Keratinocyte (primary cell): ENCODE measurements around the gene DCST2. TPM values are rescaled to one million over a fixed set of nuclear protein-coding genes. Genes with fewer than 3 reads are reported as not detected.
A peak's percentile ranks its signal among the peaks of the same experiment; 100 is the strongest.

Experiments
- DNase-seq: peaks from one replicate; pipeline ENCODE4 v3.0.0-alpha.2; 2011; ENCODE audit warnings: low read depth, missing footprints, low spot score
- FAIRE-seq: peaks from 2 replicates; lab custom pipeline; 2011; peaks lifted over from hg19 to GRCh38; lab: Jason Lieb, UNC
- H2AFZ ChIP-seq: 2 replicates; pipeline ENCODE4 v1.6.0; 2012; ENCODE audit warnings: low read length, control low read depth, inconsistent platforms; ENCODE audit not compliant: control insufficient read depth
- H3K27ac ChIP-seq: 2 replicates; pipeline ENCODE4 v1.5.1; 2011; ENCODE audit warnings: low read length; ENCODE audit not compliant: control insufficient read depth, insufficient read depth
- H3K27me3 ChIP-seq: 3 replicates; pipeline ENCODE4 v1.6.0; 2011; ENCODE audit warnings: low read length; ENCODE audit not compliant: control insufficient read depth, insufficient read depth; ENCODE audit errors: extremely low read depth
- H3K36me3 ChIP-seq, 2 experiments: 2 replicates in 1 of 2; 3 replicates in 1 of 2; pipeline ENCODE4 v1.5.1; 2011; ENCODE audit warnings: low read length in 2 of 2, mild to moderate bottlenecking in 1 of 2; ENCODE audit not compliant: control insufficient read depth in 2 of 2, insufficient read depth in 2 of 2; ENCODE audit errors: extremely low read depth in 1 of 2
- H3K4me1 ChIP-seq: 3 replicates; pipeline ENCODE4 v1.5.1; 2011; ENCODE audit warnings: low read length; ENCODE audit not compliant: control insufficient read depth, insufficient read depth; ENCODE audit errors: extremely low read depth
- H3K4me2 ChIP-seq: 3 replicates; pipeline ENCODE4 v1.6.0; 2011; ENCODE audit warnings: low read depth, low read length; ENCODE audit not compliant: control insufficient read depth, insufficient read depth; ENCODE audit errors: extremely low read depth
- H3K4me3 ChIP-seq, 3 experiments: fragments of 200-600 bp in 1 of 3; sonication (generic) in 1 of 3; 2 replicates in 2 of 3; 3 replicates in 1 of 3; pipeline ENCODE4 v1.5.1; 2011 to 2016; ENCODE audit warnings: low read length in 3 of 3, mild to moderate bottlenecking in 3 of 3, control low read depth in 2 of 3, inconsistent platforms in 1 of 3, low read depth in 1 of 3, mixed read lengths in 1 of 3, mixed run types in 1 of 3, moderate library complexity in 1 of 3; ENCODE audit not compliant: control insufficient read depth in 2 of 3, insufficient read depth in 2 of 3; ENCODE audit errors: extremely low read depth in 1 of 3
- H3K79me2 ChIP-seq: 2 replicates; pipeline ENCODE4 v1.6.0; 2012; ENCODE audit warnings: low read length; ENCODE audit not compliant: control insufficient read depth, insufficient read depth
- H3K9ac ChIP-seq: 3 replicates; pipeline ENCODE4 v1.6.0; 2011; ENCODE audit warnings: low read length; ENCODE audit not compliant: control insufficient read depth, insufficient read depth; ENCODE audit errors: extremely low read depth
- H3K9me1 ChIP-seq: 3 replicates; pipeline ENCODE4 v1.6.0; 2011; ENCODE audit warnings: low read length; ENCODE audit not compliant: control insufficient read depth, insufficient read depth; ENCODE audit errors: extremely low read depth
- H3K9me3 ChIP-seq: 2 replicates; pipeline ENCODE4 v1.5.1; 2012; ENCODE audit warnings: low read depth, low read length; ENCODE audit not compliant: control insufficient read depth
- H4K20me1 ChIP-seq: 3 replicates; pipeline ENCODE4 v1.6.0; 2011; ENCODE audit warnings: low read length; ENCODE audit not compliant: control insufficient read depth, insufficient read depth; ENCODE audit errors: extremely low read depth
- CTCF ChIP-seq, 3 experiments: IDR thresholded peaks in 1 of 3; conservative IDR thresholded peaks in 1 of 3; optimal IDR thresholded peaks in 1 of 3; 2 replicates in 2 of 3; 3 replicates in 1 of 3; pipeline versions ENCODE3 to v1.5.1; 2011; ENCODE audit warnings: low read length in 3 of 3, mild to moderate bottlenecking in 3 of 3, moderate library complexity in 2 of 3, control low read depth in 1 of 3, inconsistent platforms in 1 of 3; ENCODE audit not compliant: insufficient read depth in 2 of 3; ENCODE audit errors: extremely low read depth in 1 of 3
- EZH2 ChIP-seq: IDR thresholded peaks from one replicate; pipeline ENCODE4 v1.6.1; 2012; ENCODE audit warnings: inconsistent platforms, mild to moderate bottlenecking, low read length, moderate library complexity
- dilution Hi-C: fragments of 300-500 bp; cut with MboI; formaldehyde crosslinking; loops from one replicate; pipeline ENCODE4 v1.7.0; 2020; ENCODE audit warnings: low sequenced_read_pairs; ENCODE audit not compliant: extremely low pct_ligation_motif_present
- polyA plus RNA-seq, 5 experiments: library from polyadenylated mRNA; depleted of rRNA in 3 of 5; stranded (reverse) in 3 of 5; stranded (forward) in 1 of 5; unstranded in 1 of 5; fragments of >200 nt; gene quantifications; 1 replicate in 1 of 5; 2 replicates in 3 of 5; 3 replicates in 1 of 5; pipeline versions ENCODE4 v1.2.1 to v1.2.3, GENCODE V29; 2011 to 2012; ENCODE audit warnings: missing spikeins in 2 of 5, low read depth in 1 of 5, low replicate concordance in 1 of 5

The DCST2 gene
- polyA plus RNA-seq, 1 donor (not counting 4 experiments of a cell fraction or from before 2014, with no cell fraction given), result 0.14 TPM

- peak overlapping the region; percentile 89 for H3K9ac ChIP-seq
- no peaks in the 10 kb centered on the region for H3K9me1 ChIP-seq
- H3K27me3 ChIP-seq, result no peaks in the 10 kb centered on the region
- DNase-seq (no peak), FAIRE-seq (peak; percentile 49)
- peak overlapping the region; percentile 76 for H3K27ac ChIP-seq
- peaks cover 1 to 18% of the 10 kb centered on the region in 2 experiments for H3K36me3 ChIP-seq
- no peak overlapping the region for H2AFZ ChIP-seq
- dilution Hi-C loops, result no loop called here
- H3K4me3 ChIP-seq, result peak overlapping the region; percentile 2 to 99 (median 81)
- H3K4me1 ChIP-seq, result peaks cover 60% of the 10 kb centered on the region
- no peaks in the 10 kb centered on the region for H3K9me3 ChIP-seq
- H3K79me2 ChIP-seq, result peaks cover 71% of the 10 kb centered on the region
- H4K20me1 ChIP-seq, result no peaks in the 10 kb centered on the region
- peak overlapping the region; percentile 92 for H3K4me2 ChIP-seq
- TF ChIP-seq CTCF (optimal IDR thresholded peaks at IDR 0.05 in 1 of 3, IDR thresholded peaks at IDR 0.05 in 1 of 3, conservative IDR thresholded peaks at IDR 0.05 in 1 of 3; ENCODE audit: extremely low read depth in 1 of 3, insufficient read depth in 2 of 3, low read length in 3 of 3) (no peak), EZH2 (no peak)
Measured at GRCh38 chr1:155005076-155006011, 28.2 kb downstream of the DCST2 start.

- no peaks in the 10 kb centered on the region for H3K9me1 ChIP-seq
- dilution Hi-C loops, result no loop called here
- H3K4me3 ChIP-seq, result peak overlapping the region; percentile 81 to 99 (median 81)
- DNase-seq, result no peak
- no peaks in the 10 kb centered on the region for H4K20me1 ChIP-seq
- H3K27ac ChIP-seq, result peak overlapping the region; percentile 76
- peaks cover 63% of the 10 kb centered on the region for H3K79me2 ChIP-seq
- no peaks in the 10 kb centered on the region for H3K27me3 ChIP-seq
- H3K36me3 ChIP-seq, result peaks cover 1 to 15% of the 10 kb centered on the region in 2 experiments
- H3K4me1 ChIP-seq, result peaks cover 60% of the 10 kb centered on the region
- TF ChIP-seq CTCF (optimal IDR thresholded peaks at IDR 0.05 in 1 of 3, IDR thresholded peaks at IDR 0.05 in 1 of 3, conservative IDR thresholded peaks at IDR 0.05 in 1 of 3; ENCODE audit: extremely low read depth in 1 of 3, insufficient read depth in 2 of 3, low read length in 3 of 3) (no peak), EZH2 (no peak)
- no peak overlapping the region for H2AFZ ChIP-seq
- H3K4me2 ChIP-seq, result peak overlapping the region; percentile 92
- peak overlapping the region; percentile 89 for H3K9ac ChIP-seq
- FAIRE-seq, result no peak
- H3K9me3 ChIP-seq, result no peaks in the 10 kb centered on the region
Measured at GRCh38 chr1:155004352-155005075, 29.1 kb downstream of the DCST2 start.
